Coronary artery (tissue), 2 donors: ENCODE measurements around the gene SIRPA.
A peak's percentile ranks its signal among the peaks of the same experiment; 100 is the strongest.

Source experiments
- DNase-seq: peaks from one replicate; pipeline ENCODE4 v3.0.0-alpha.2; 2017; ENCODE audit warnings: low spot score
- H3K27ac ChIP-seq, 2 donors: fragments of 200-600 bp; sonication (generic); one replicate each; pipeline ENCODE4 v1.5.1; 2016 to 2019
- H3K4me3 ChIP-seq: fragments of 200-600 bp; sonication (generic); 2 replicates; pipeline ENCODE4 v1.5.1; 2016; ENCODE audit warnings: mild to moderate bottlenecking, moderate library complexity
- TF ChIP-seq, protein P1 (sequence below): fragments of 200-600 bp; sonication (generic); IDR thresholded peaks from one replicate; pipeline ENCODE4 v1.5.1; 2019; ENCODE audit warnings: antibody characterized with exemption

The SIRPA gene

DNA sequence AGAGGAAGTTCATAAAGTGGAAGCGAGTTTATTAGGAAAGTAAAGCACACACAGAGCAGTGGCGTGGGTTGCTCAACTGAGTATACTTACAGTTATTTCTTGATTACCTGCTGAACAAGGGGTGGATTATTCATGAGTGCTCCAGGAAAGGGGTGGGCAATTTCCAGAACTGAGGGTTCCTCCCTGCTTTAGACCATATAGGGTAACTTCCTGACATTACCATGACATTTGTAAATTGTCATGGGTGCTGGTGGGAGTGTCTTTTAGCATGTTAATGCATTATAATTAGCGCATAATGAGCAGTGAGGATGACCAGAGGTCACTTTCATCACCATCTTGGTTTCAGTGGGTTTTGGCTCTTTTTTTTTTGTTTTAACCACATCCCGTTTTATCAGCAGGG lies 68.9 kb downstream of the SIRPA start:
- no peak for DNase-seq
- H3K27ac ChIP-seq, result no peak overlapping the region
- H3K4me3 ChIP-seq, result no peak overlapping the region
- TF ChIP-seq, protein P1, sequence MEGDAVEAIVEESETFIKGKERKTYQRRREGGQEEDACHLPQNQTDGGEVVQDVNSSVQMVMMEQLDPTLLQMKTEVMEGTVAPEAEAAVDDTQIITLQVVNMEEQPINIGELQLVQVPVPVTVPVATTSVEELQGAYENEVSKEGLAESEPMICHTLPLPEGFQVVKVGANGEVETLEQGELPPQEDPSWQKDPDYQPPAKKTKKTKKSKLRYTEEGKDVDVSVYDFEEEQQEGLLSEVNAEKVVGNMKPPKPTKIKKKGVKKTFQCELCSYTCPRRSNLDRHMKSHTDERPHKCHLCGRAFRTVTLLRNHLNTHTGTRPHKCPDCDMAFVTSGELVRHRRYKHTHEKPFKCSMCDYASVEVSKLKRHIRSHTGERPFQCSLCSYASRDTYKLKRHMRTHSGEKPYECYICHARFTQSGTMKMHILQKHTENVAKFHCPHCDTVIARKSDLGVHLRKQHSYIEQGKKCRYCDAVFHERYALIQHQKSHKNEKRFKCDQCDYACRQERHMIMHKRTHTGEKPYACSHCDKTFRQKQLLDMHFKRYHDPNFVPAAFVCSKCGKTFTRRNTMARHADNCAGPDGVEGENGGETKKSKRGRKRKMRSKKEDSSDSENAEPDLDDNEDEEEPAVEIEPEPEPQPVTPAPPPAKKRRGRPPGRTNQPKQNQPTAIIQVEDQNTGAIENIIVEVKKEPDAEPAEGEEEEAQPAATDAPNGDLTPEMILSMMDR, result no peak

DNA sequence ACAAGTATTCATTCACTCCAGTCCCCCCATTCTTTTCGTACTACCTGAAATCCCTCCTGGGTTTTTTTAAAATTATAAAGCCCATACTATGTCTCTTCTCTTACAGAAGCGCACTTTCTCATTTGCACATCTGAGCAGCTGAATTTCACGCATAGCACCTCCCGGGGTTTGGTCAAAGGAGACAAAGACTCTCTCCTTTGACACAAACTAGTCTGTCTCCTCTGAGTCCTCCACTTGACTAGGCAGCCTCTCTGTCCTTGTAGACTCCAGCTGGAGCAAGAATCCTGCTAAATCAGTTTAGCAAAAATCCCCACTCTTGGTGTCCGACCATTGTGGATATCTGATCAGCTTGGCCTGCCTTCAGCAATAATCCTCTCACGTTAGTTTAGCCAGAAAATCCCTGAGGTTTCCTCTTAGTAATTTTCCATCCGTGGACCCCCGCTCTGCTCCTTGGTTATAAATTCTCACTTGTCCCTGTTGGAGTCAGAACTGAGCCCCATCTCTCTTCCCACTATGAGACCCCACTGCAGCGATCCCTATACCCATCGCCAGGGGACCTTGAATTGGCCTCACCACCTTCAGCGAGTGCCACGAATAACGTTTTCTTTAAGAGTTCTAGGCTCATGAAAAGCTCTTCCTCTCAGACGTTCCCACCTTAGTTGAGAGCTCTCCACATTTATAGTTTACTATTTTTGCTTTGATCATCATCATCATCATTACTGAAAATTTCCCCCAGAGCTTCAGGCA lies 69.6 kb downstream of the SIRPA start:
- TF ChIP-seq, protein P1, result no peak
- H3K4me3 ChIP-seq, result peak overlapping the region; percentile 40
- H3K27ac ChIP-seq, result peak overlapping the region in 1 of 2 donors; percentile 10
- DNase-seq, result no peak

DNA sequence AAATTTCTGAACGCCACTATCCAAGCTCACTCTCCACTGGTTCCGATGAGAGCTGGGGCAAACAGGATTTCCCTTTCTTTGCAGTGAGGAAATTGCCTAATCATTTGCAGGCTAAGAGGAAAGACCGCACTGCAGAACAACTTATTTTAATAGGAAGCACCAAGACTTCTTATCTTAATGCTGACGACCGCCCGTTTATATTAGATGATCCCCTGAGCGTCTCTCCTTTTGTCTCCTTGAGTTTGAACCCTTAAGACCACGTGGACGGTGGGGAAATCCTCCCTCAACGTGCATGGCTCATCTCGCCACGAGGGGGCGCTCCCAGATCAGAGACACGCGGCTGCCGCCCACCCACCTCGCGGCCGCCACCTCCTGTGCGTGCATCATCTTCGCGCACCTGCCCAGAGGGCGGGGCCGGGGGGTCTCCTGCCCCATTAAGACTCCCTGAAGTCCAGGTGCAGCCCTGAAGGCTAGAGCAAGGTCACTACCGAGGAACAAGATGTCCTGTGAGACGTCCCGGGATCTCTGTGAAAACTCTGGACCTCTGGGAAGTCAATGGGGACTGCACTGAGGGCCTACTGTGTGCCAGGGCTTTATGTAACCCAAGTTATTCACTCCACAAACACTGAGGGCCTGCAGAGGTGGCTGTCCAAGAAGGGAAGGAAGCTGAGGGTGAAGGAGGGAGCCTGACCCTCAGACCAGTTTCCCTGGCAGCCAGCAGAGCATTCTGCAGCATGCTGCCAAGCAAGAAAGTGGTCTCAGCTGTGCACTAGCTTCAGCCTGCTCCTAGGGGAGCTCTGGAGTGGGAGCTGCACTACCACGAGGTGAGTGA lies 70.5 kb downstream of the SIRPA start:
- TF ChIP-seq, protein P1, result peak; percentile 82
- no peak for DNase-seq
- H3K4me3 ChIP-seq, result peak overlapping the region; percentile 40
- H3K27ac ChIP-seq, result peak overlapping the region in 1 of 2 donors; percentile 2

DNA sequence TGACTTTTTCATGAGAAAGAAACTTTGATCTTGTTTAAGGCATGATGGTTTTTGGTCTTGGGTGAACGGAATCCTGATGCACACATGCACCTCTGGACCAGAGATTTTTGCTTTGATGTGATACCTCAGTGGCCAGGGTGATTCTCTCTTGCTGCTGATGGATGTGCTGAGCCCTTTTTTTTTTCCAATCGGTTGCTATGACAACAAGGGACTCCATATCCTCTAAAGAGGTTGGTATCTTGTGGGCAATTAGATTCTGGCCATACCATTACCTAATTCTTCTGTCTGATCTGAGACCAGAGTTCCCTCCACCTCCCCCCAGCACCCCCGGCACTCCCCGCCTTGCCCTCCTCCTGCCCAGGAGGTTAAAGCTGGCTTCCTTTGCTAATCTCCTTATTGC lies 73.8 kb downstream of the SIRPA start:
- no peak overlapping the region for H3K4me3 ChIP-seq
- no peak for DNase-seq
- TF ChIP-seq, protein P1, result no peak
- H3K27ac ChIP-seq, result no peak overlapping the region

DNA sequence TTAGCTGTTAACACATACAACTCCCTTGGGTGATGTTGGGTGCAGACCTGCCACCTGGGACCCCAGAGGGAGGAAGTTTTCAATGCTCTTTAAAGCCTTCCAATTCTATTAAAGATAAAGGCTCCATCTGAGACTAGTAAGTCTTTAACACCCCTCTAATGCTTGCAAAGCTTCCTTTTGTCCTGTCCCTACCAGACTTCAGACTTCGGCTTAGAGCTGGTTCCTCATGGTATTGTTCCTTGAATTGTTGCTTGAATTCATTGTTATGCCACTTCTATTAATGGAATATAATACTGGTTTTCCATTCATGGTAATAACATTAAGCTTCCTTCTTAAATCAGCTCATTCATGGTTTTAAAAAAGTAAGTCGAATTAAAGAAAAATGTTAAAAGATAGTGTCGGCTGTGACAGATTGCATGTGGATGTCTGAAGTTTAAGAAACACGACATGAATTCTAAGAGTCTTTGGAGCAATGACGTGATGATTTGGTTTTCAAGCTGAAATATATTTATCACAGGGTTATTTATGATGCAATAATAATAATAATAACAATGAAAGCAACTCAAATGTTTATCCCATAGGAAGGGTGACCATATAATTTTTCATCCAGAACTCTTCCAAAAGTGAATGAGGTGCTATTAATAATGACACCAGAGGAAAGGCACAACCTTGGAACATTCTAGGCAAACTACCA lies 76.8 kb downstream of the SIRPA start:
- no peak for DNase-seq
- TF ChIP-seq, protein P1, result no peak
- no peak overlapping the region for H3K4me3 ChIP-seq
- no peak overlapping the region for H3K27ac ChIP-seq

DNA sequence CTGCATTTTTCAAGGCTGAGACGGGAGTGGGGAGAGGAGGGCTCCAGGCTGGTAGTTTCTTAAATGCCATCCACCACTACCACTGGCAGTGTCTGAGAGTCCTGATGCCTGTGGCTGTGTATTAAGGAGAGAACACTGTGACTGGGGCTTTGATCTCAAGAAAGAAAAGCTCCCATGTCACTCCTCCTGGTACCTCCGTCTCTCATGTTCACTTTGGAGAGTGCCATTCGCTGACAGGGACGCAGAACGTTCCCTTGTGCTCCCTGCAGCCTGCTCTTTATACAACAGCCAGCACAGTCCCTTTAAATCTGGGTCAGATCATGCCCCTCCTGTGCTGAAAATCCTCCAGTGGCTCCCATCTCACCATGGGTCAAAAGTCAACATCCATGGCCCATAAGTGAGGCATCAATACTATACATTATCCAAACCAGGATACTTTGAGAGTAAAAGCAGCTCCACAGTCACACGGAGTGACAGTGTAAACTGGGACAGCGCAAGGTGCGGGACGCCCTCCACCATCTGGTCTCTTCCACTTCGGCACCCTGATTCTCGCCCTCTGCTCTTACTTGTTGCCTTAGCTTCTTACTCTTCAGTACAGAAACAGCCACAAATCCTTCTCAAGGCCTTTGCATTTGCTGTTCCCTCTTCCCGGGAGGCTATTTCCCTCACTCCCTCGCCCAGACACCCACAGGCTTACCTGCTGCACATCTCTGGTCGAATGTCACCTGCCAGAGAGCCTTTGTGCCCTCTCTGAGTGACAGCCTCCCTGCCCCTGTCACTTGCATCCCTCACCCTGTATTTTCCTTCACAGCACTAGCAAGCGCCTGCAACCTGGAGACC lies 78.6 kb downstream of the SIRPA start:
- DNase-seq, result no peak
- Histone ChIP-seq H3K27ac (no peak overlapping the region), H3K4me3 (no peak overlapping the region)
- TF ChIP-seq, protein P1, result no peak
